AG08396 (cell line): ENCODE data around the gene NR6A1.

ENCODE experiments used
- DNase-seq: peaks from one replicate; pipeline ENCODE4 v3.0.0; 2012; ENCODE audit warnings: low spot score, mixed read lengths

NR6A1 gene

GRCh38 chr9:124488641-124489210 lies 282.4 kb downstream of the NR6A1 start:
- no peak for DNase-seq

DNA sequence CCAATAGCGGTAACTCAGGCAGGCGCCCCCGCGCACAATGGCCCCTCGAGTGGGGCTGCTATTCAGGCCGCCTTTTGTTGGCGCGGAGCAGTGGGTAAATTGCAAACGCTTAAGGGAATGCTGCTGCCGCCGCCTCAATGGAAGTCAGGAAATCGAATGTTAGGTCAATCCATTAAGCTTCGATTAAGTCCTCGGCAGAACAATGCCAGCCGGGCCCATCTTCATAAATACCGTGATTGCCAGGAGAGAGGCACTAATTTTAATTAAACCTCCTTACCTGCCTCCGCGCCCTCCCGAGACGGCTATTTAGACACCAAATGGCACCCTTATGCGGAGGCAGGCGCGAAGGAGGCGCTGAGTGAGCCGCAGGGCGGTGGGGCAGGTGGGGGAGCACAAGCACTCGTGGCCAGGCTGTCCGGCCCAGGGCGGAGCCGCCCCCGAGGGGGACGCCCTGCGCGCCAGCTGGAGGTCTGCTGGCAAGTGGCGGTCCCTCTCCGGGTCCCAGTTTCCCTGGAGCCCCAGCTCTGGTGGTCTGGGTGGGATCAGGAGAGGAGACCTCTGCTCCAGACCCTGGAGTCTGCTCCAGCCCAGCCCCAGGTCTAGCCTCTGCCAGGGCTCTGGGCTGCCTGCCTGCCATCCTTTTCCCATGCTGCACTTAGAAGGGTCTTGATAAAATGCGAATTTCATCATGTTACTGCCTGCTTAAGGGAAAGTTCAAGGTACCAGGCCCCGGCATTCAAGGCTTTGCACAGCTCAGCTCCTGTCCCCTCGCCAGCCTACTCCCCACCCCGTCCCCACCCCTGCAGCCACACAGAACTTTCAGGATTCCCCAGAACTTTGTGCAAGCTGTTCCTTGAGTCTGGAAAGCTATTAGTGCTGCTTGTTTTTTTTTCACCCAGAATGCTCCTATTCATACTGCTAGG lies 283.6 kb downstream of the NR6A1 start:
- DNase-seq: no peak

DNA sequence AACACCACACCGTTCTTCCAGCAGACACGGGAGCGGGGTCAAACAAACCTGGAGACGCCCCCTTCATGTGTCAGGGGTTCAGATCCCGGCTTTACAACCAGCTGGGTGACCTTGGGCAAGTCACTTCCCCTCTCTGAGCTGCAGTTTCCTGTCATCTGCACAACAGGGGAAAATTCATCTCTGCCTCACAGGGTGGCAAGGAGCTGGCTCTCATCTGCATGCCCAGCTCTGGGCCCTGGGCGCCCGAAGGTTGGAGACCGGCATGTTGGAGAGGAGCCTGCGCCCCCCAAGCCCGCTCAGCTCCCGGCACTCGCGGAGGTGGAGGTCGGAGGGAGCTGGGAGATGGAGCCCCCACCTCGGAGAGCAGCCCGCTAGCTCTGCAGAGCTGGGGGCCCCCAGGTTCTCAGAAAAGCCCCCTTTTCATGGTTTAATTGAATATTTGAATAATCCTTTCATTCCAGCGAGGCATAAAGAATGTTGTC lies 284.3 kb downstream of the NR6A1 start:
- DNase-seq: no peak

DNA sequence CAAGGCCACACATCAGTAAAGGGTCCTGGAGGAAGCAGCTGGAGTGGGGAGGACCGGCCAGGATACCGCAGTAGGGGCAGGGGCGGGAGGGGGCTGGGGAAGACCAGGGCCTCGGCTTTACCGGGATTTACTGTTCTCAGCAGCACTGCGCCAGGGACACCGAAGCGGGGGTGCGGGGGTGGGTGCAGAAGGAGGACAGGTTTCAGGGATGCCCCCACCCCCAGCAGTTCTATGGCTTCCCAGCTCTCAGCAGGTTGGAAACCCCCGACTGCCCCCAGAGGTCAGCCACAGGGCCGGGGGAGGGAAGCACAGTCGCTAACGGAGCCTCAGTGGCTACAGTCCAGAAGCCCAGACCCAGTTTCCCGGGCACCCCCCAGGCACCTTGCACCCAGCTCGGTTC lies 285.2 kb downstream of the NR6A1 start:
- DNase-seq: no peak

- DNase-seq: no peak
Observed at GRCh38 chr9:124485201-124485600, 285.9 kb downstream of the NR6A1 start.

- DNase-seq: no peak
Observed at GRCh38 chr9:124483481-124483880, 287.6 kb downstream of the NR6A1 start.

DNA sequence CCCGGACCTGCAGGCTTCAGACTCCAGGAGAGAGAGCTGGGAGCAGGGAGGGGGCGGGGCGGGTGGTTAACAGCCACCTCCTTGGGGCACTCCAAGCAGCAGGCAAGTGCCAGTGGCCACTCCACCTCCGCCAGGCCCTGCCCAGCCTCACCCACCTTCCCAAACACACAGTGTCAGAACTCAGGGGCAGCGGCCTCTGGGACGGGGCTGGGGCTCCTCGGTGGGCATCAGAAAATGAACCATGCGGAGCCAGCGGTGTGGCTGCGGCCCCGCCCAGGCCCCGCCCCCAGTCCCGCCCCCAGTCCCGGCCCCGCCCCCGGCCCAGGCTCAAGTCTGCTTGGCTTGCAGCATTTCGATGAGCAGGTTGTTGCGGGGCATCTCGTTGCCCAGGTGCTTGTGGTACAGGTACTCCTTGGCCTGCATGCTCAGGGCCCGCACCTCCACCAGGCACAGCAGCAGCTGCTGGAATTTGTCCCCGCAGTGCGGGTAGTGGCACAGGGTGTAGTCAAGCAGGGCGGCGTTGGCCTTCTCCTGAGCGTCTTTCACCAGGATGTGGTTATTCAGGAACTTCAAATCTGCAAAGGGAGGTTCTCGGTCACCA lies 288.6 kb downstream of the NR6A1 start:
- DNase-seq: peak; percentile 67

GRCh38 chr9:124481115-124481514 lies 290.0 kb downstream of the NR6A1 start:
- DNase-seq: no peak

- DNase-seq: peak; percentile 75
Observed at GRCh38 chr9:124480621-124480981, 290.5 kb downstream of the NR6A1 start.

DNA sequence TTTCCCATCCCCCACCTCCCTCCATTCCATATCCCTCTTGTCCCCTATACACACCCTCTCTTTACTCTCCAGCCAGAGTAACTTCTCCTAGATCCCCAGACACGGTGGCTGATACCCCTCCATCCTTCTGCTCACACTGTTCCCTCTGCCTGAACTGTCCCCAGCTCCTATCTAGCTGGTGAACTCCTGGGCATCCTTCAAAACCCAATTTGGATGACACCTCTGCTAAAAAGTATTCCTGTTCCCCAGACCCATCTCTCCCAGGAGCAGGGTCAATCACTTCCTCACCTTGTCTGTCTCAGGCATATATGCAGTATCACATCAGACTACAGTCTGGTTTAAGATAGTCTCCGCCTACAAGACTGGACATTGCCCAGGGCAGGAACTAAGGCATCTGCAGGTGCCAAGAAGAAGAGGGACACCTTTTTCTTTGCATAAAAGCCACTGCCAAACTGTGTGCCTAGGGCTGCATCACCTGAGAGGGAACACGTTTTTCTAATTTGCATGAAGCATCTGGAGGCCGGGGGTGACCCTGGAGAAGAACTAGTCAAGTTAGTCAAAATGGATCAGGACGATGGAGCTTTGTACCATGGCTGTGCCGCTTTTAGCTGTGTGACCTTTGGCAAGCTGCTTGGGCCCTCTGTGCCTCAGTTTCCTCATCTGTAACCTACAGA lies 291.0 kb downstream of the NR6A1 start:
- DNase-seq: no peak

DNA sequence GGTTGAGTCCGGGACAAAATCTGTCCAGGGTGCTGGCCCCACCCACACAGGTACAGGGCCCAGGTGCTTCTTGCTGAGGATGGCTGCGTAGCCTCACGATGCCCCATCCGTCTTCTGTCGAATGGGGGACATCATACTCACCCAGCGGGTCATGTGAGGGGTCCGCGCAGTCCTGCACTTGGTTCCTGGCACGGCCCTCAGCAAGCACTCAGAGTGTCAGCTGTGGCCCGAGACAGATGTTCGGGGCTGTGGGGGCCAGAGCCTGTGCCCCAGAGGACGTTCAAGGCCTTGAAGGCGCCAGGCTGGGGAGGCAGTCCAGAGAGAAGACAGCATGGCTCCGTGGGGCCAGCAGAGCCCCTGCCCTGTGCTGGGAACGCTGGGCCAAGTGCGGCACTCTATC lies 291.7 kb downstream of the NR6A1 start:
- DNase-seq: no peak

GRCh38 chr9:124478354-124478753 lies 292.8 kb downstream of the NR6A1 start:
- no peak for DNase-seq

GRCh38 chr9:124477648-124478285 lies 293.3 kb downstream of the NR6A1 start:
- no peak for DNase-seq

DNA sequence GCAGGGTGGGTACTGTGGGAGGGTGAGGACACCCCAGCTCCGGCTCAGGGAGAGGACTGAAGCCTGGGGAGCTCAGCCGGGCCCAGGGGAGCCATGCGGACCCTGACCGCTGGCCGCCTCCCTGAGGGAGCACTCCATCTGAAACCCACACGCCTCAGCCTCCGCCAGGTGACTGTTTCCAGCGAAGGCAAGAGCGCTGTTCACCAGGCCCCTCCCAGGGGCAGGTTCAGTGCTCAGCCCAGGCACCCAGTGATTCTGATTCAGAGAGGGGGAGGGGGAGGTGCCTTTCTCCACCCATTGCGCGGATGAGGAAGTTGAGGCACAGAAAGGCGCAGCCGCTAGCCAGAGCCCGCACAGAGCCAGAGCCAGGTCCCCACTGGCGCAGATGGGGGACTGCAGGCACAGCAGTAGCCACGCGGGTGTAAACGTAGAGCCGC lies 293.9 kb downstream of the NR6A1 start:
- no peak for DNase-seq

DNA sequence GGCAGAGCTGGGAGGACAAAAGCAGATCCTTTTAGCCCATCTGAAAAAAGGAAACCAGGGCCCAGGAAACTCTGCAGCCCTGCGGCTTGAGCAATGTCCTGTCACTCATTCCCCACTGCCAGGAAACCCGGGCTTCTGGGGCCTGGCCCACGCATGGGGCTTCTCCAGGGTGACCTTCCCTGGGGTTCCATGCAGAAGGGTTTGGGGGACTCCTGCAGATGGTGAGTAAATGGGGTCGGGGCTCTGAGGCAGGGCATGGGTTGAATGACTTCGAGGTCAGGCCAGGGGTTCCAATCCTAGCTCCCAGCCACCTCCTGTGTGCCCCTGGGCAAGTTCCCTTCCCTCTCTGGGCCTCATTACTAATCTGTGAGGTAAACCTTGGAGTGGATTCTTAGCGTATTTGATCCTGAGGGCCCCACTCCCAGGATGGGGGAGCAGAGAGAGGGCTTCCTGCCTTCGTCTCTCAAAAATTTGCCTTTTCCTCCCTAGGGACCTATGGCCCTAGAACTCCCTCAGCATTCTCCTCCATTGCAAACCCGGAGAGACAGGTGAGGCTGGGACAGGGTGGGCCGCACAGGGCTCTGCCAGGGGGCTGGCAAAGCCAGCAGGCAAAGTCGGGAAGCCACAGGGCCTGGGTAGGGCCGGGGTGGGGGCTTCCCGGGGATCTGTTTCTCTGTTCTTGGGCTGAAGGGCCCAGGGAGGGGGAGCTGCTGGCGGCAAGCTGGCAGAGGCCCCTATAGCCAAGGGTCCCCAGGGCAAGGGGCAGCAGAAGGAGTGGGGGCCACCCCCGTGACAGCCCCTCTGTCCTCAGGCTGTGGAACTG lies 295.0 kb downstream of the NR6A1 start:
- DNase-seq: no peak

GRCh38 chr9:124475158-124475867 lies 295.8 kb downstream of the NR6A1 start:
- no peak for DNase-seq

DNA sequence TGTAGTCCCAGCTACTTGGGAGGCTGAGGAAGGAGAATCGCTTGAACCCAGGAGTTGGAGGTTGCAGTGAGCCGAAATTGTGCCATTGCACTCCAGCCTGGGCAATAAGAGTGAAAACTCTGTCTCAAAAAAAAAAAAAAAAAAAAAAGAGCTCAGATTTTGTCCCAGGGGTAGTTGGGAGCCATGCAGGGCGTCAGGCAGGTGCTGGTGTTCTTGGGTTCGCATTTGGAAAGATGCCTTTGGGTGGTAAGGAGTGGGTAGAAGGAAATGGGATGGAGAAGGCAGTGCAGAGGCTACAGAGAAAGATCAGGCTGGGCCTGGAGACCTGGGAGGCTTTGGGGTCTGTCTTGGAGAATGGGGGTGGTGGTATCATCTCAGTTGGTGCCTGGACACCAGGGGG lies 297.0 kb downstream of the NR6A1 start:
- DNase-seq: no peak

- no peak for DNase-seq
Observed at GRCh38 chr9:124473310-124473709, 297.8 kb downstream of the NR6A1 start.

GRCh38 chr9:124472770-124473169 lies 298.3 kb downstream of the NR6A1 start:
- no peak for DNase-seq

DNA sequence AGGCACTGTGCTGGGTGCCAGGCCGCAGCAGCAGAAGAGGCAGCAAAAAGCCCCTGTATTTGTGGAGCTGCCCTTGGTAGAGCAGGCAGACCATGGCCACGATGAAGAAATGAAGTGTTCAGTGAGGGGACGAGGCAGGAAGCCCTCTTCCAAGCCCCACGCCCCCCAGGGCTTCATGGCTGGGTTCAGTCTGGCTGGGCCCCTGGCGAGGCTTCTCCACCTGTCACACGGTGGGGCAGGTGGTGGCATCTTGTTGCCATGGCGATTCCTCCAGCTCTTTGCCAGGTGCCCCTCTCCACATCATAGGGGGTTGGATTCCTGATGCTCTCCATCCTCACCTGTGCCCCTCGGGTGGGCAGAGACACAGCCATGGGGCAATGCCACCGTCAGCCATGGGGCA lies 299.4 kb downstream of the NR6A1 start:
- no peak for DNase-seq
